GM19239 (cell line): ENCODE measurements around the gene RBM11.

ENCODE experiments used
- DNase-seq: peaks from one replicate; pipeline ENCODE4 v3.0.0; 2011; ENCODE audit warnings: low spot score; ENCODE audit not compliant: insufficient read length
- FAIRE-seq: peaks from 2 replicates; lab custom pipeline; 2011; peaks lifted over from hg19 to GRCh38; lab: Jason Lieb, UNC

Gene RBM11

GRCh38 chr21:14267076-14267475 lies 51.1 kb downstream of the RBM11 start:
- DNase-seq (no peak), FAIRE-seq (no peak)

GRCh38 chr21:14270631-14271030 lies 54.7 kb downstream of the RBM11 start:
- DNase-seq, result no peak
- FAIRE-seq, result no peak

- no peak for FAIRE-seq
- DNase-seq, result no peak
Measured at GRCh38 chr21:14271053-14271452, 55.1 kb downstream of the RBM11 start.

GRCh38 chr21:14271641-14272040 lies 55.7 kb downstream of the RBM11 start:
- FAIRE-seq (no peak), DNase-seq (no peak)

GRCh38 chr21:14273736-14274538 lies 58.0 kb downstream of the RBM11 start:
- DNase-seq (no peak), FAIRE-seq (no peak)

GRCh38 chr21:14275702-14276205 lies 59.8 kb downstream of the RBM11 start:
- DNase-seq, result no peak
- FAIRE-seq, result no peak
